HS-5 (cell line): ENCODE results near the gene CR2.
"Not testable (repeated sequence)": the region's sequence is repeated elsewhere in the genome, so short reads cannot be mapped to it uniquely, and the experiment has no call there.

Experiments
- DNase-seq: peaks from one replicate; pipeline ENCODE4 v3.0.0-alpha.2; 2012; ENCODE audit warnings: low read depth

CR2 gene

GRCh38 chr1:207454046-207454964, at the start of gene CR2:
Gene CR2, plus strand, starts transcription at chr1:207454328. Its CDS starts 91 bp downstream, at chr1:207454419.
- no peak for DNase-seq

GRCh38 chr1:207404849-207405525, 49.1 kb upstream of the CR2 start:
- peak; percentile 44 for DNase-seq

- no peak for DNase-seq
Observed at GRCh38 chr1:207405814-207406213, 48.3 kb upstream of the CR2 start.

GRCh38 chr1:207407655-207408260, 46.4 kb upstream of the CR2 start:
- no peak for DNase-seq

GRCh38 chr1:207412845-207413244, 41.3 kb upstream of the CR2 start:
- DNase-seq = no peak

GRCh38 chr1:207414606-207415108, 39.5 kb upstream of the CR2 start:
- no peak for DNase-seq

GRCh38 chr1:207417076-207417475, 37.1 kb upstream of the CR2 start:
- DNase-seq = no peak

- DNase-seq = no peak
Observed at GRCh38 chr1:207418351-207418750, 35.8 kb upstream of the CR2 start.

GRCh38 chr1:207420109-207420508, 34.0 kb upstream of the CR2 start:
- no peak for DNase-seq

GRCh38 chr1:207421078-207421477, 33.0 kb upstream of the CR2 start:
- DNase-seq = no peak

GRCh38 chr1:207423560-207424292, 30.4 kb upstream of the CR2 start:
- DNase-seq = no peak

- no peak for DNase-seq
Observed at GRCh38 chr1:207424570-207425131, 29.5 kb upstream of the CR2 start.

GRCh38 chr1:207427832-207428585, 26.1 kb upstream of the CR2 start:
- DNase-seq = no peak

GRCh38 chr1:207428783-207429182, 25.3 kb upstream of the CR2 start:
- DNase-seq = no peak

- DNase-seq = no peak
Observed at GRCh38 chr1:207429963-207430362, 24.2 kb upstream of the CR2 start.

- no peak for DNase-seq
Observed at GRCh38 chr1:207430602-207431001, 23.5 kb upstream of the CR2 start.

GRCh38 chr1:207431508-207431907, 22.6 kb upstream of the CR2 start:
- DNase-seq = no peak

- no peak for DNase-seq
Observed at GRCh38 chr1:207433435-207433834, 20.7 kb upstream of the CR2 start.

- not testable (repeated sequence) for DNase-seq
Observed at GRCh38 chr1:207436746-207437145, 17.4 kb upstream of the CR2 start.

GRCh38 chr1:207440626-207441025, 13.5 kb upstream of the CR2 start:
- DNase-seq = no peak
